Trophoblast cell (in vitro differentiated cells and primary cell): ENCODE results near the gene COBL.
A peak's percentile ranks its signal among the peaks of the same experiment; 100 is the strongest.

Experiments used
- DNase-seq, 2 donors: peaks; one replicate each; pipeline ENCODE4 v3.0.0-alpha.2; 2016
- H2AFZ ChIP-seq: 2 replicates; pipeline ENCODE4 v1.6.1; 2013; ENCODE audit warnings: low read length, moderate library complexity, mild to moderate bottlenecking; ENCODE audit not compliant: insufficient read depth, poor library complexity
- H2AK5ac ChIP-seq: 2 replicates; pipeline ENCODE4 v1.6.1; 2013; ENCODE audit warnings: mild to moderate bottlenecking, low read length
- H2BK120ac ChIP-seq: 2 replicates; pipeline ENCODE4 v1.6.1; 2013; ENCODE audit warnings: low read length, mild to moderate bottlenecking, moderate library complexity; ENCODE audit not compliant: insufficient read depth, poor library complexity
- H2BK12ac ChIP-seq: 2 replicates; pipeline ENCODE4 v1.6.1; 2013; ENCODE audit warnings: mild to moderate bottlenecking, low read length, moderate library complexity
- H2BK5ac ChIP-seq: 2 replicates; pipeline ENCODE4 v1.6.1; 2013; ENCODE audit warnings: low read length, low read depth, moderate library complexity, mild to moderate bottlenecking; ENCODE audit not compliant: poor library complexity
- H3K14ac ChIP-seq: 2 replicates; pipeline ENCODE4 v1.6.1; 2013; ENCODE audit warnings: mild to moderate bottlenecking, low read length
- H3K18ac ChIP-seq: 2 replicates; pipeline ENCODE4 v1.6.1; 2013; ENCODE audit warnings: mild to moderate bottlenecking, low read length
- H3K23ac ChIP-seq: 2 replicates; pipeline ENCODE4 v1.6.1; 2013; ENCODE audit warnings: low read length
- H3K27ac ChIP-seq: 2 replicates; pipeline ENCODE4 v1.5.1; 2013; ENCODE audit warnings: low read depth, mild to moderate bottlenecking, inconsistent platforms, low read length, moderate library complexity
- H3K27me3 ChIP-seq: 2 replicates; pipeline ENCODE4 v1.6.1; 2013; ENCODE audit warnings: inconsistent platforms, mild to moderate bottlenecking, low read length, moderate library complexity; ENCODE audit not compliant: insufficient read depth
- H3K36me3 ChIP-seq, 2 experiments: 1 replicate in 1 of 2; 2 replicates in 1 of 2; pipeline ENCODE4 v1.6.1; 2013; ENCODE audit warnings: low read length in 2 of 2, mild to moderate bottlenecking in 2 of 2, moderate library complexity in 1 of 2; ENCODE audit not compliant: insufficient read depth in 2 of 2, control insufficient read depth in 1 of 2
- H3K4ac ChIP-seq: 2 replicates; pipeline ENCODE4 v1.6.1; 2013; ENCODE audit warnings: low read depth, mild to moderate bottlenecking, low read length, moderate library complexity
- H3K4me1 ChIP-seq, 2 experiments: 1 replicate in 1 of 2; 2 replicates in 1 of 2; pipeline ENCODE4 v1.6.1; 2013; ENCODE audit warnings: low read length in 2 of 2, mild to moderate bottlenecking in 2 of 2, moderate library complexity in 1 of 2; ENCODE audit not compliant: insufficient read depth in 2 of 2, control insufficient read depth in 1 of 2
- H3K4me2 ChIP-seq: 2 replicates; pipeline ENCODE4 v1.6.1; 2013; ENCODE audit warnings: inconsistent platforms, mild to moderate bottlenecking, low read length, moderate library complexity
- H3K4me3 ChIP-seq: 2 replicates; pipeline ENCODE4 v1.5.1; 2013; ENCODE audit warnings: mild to moderate bottlenecking, low read depth, low read length, inconsistent platforms
- H3K79me1 ChIP-seq: one replicate; pipeline ENCODE4 v1.6.1; 2013; ENCODE audit warnings: low read length
- H3K79me2 ChIP-seq: 2 replicates; pipeline ENCODE4 v1.6.1; 2013; ENCODE audit warnings: low read length, mild to moderate bottlenecking; ENCODE audit not compliant: control insufficient read depth, insufficient read depth, poor library complexity
- H3K9ac ChIP-seq: 2 replicates; pipeline ENCODE4 v1.6.1; 2013; ENCODE audit warnings: mild to moderate bottlenecking, low read length
- H3K9me3 ChIP-seq: 2 replicates; pipeline ENCODE4 v1.6.1; 2013; ENCODE audit warnings: low read depth, mild to moderate bottlenecking, control low read depth, inconsistent platforms, low read length; ENCODE audit not compliant: insufficient read depth
- H4K12ac ChIP-seq: 2 replicates; pipeline ENCODE4 v1.6.1; 2013; ENCODE audit warnings: low read depth, mild to moderate bottlenecking, low read length, moderate library complexity
- H4K8ac ChIP-seq: 2 replicates; pipeline ENCODE4 v1.6.1; 2013; ENCODE audit warnings: low read depth, mild to moderate bottlenecking, low read length, moderate library complexity
- H4K91ac ChIP-seq: one replicate; pipeline ENCODE4 v1.6.1; 2013; ENCODE audit warnings: low read depth, mild to moderate bottlenecking, low read length, moderate library complexity
- WGBS: extraction: QIAGEN DNeasy Blood & Tissue Kit; methylation state at CpG from one replicate; pipeline ENCODE4 v1.1.7; 2013; ENCODE audit warnings: missing lambda C conversion rate; ENCODE audit not compliant: insufficient read length, insufficient coverage; ENCODE audit errors: extremely low coverage; 5-methylcytosine and 5-hydroxymethylcytosine counted together

Gene COBL

DNA sequence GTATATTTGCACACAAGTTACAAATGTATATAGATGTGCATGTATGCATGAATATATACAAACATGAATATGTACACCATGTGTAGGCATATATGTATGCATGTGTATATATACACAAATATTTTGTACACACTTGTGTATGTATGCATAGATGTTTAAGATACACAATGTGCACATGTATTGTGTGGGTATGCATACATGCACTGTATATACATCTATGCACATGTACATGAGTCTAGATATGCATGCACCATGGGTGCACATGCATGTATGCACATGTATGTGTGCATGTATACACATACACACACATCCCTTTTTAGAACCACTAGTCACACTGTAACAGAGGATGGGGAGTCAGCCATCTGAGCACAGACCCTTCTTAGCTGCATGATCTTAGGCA is 249.4 kb downstream of the COBL start:
- no peak for DNase-seq
- H4K12ac ChIP-seq: no peak overlapping the region
- H3K79me2 ChIP-seq: no peaks in the 10 kb centered on the region
- H2AK5ac ChIP-seq: no peak overlapping the region
- no peak overlapping the region for H3K4me3 ChIP-seq
- no peaks in the 10 kb centered on the region for H3K79me1 ChIP-seq
- peaks cover 0 to 4% of the 10 kb centered on the region in 2 experiments for H3K4me1 ChIP-seq
- no peak overlapping the region for H4K91ac ChIP-seq
- no peak overlapping the region for H2BK5ac ChIP-seq
- no peak overlapping the region for H2AFZ ChIP-seq
- H4K8ac ChIP-seq: no peak overlapping the region
- H3K9ac ChIP-seq: no peak overlapping the region
- no peak overlapping the region for H2BK12ac ChIP-seq
- H3K14ac ChIP-seq: no peak overlapping the region
- peaks cover 3% of the 10 kb centered on the region for H3K9me3 ChIP-seq
- H3K18ac ChIP-seq: no peak overlapping the region
- no peaks in the 10 kb centered on the region for H3K27me3 ChIP-seq
- H3K4ac ChIP-seq: no peak overlapping the region
- no peak overlapping the region for H3K23ac ChIP-seq
- H3K36me3 ChIP-seq: no peaks in the 10 kb centered on the region
- H3K4me2 ChIP-seq: no peak overlapping the region
- H2BK120ac ChIP-seq: no peak overlapping the region
- H3K27ac ChIP-seq: no peak overlapping the region

DNA sequence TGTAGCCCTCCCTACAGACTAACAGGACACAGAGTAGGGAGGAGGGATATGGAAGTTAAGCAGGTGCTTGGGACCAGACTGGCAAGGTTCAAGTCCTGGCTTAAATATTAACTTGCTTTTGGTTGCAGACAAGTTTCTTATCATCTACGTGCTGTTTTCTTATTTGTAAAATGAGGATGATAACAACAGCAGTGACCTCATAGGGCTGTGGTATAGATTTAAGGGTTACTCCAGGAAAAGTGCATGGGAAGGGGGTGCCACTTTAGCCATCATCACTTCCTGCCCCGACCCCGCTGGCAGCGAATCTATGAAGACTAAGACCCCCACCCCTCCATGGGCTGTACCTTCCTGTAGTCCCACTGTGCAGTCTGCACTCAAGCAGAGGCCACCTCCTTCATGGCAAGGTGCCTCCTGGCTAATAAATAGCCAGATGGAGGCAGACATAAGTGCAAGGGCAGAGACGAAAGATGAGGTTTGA is 250.2 kb downstream of the COBL start:
- Histone ChIP-seq H3K4me3 (no peak overlapping the region), H3K27me3 (no peaks in the 10 kb centered on the region), H2AFZ (no peak overlapping the region), H3K79me1 (no peaks in the 10 kb centered on the region), H2AK5ac (no peak overlapping the region), H3K9me3 (peaks cover 3% of the 10 kb centered on the region), H4K12ac (no peak overlapping the region), H3K4me2 (no peak overlapping the region), H3K18ac (no peak overlapping the region), H3K36me3 (no peaks in the 10 kb centered on the region), H3K4me1 (peaks cover 0 to 2% of the 10 kb centered on the region in 2 experiments), H2BK5ac (no peak overlapping the region), H3K9ac (peak overlapping the region; percentile 57), H4K8ac (no peak overlapping the region), H2BK12ac (no peak overlapping the region), H3K23ac (no peak overlapping the region), H4K91ac (no peak overlapping the region), H2BK120ac (no peak overlapping the region), H3K14ac (no peak overlapping the region), H3K4ac (no peak overlapping the region), H3K79me2 (no peaks in the 10 kb centered on the region), H3K27ac (no peak overlapping the region)
- no peak for DNase-seq
- no CpG with 5 or more reads among the region's 5 CpGs for WGBS

- Histone ChIP-seq H4K12ac (no peak overlapping the region), H3K4me2 (no peak overlapping the region), H3K18ac (no peak overlapping the region), H3K27ac (no peak overlapping the region), H3K79me1 (no peaks in the 10 kb centered on the region), H3K36me3 (no peaks in the 10 kb centered on the region), H3K27me3 (no peaks in the 10 kb centered on the region), H3K23ac (no peak overlapping the region), H3K4me1 (peaks cover 0 to 2% of the 10 kb centered on the region in 2 experiments), H4K8ac (no peak overlapping the region), H2BK120ac (no peak overlapping the region), H3K79me2 (no peaks in the 10 kb centered on the region), H4K91ac (no peak overlapping the region), H3K9ac (no peak overlapping the region), H3K4ac (no peak overlapping the region), H2AFZ (no peak overlapping the region), H3K14ac (no peak overlapping the region), H2BK5ac (no peak overlapping the region), H2AK5ac (no peak overlapping the region), H3K4me3 (no peak overlapping the region), H2BK12ac (no peak overlapping the region), H3K9me3 (peaks cover 3% of the 10 kb centered on the region)
- no CpG with 5 or more reads among the region's 6 CpGs for WGBS
- DNase-seq: no peak
Observed at GRCh38 chr7:51065766-51066165, 250.8 kb downstream of the COBL start.

DNA sequence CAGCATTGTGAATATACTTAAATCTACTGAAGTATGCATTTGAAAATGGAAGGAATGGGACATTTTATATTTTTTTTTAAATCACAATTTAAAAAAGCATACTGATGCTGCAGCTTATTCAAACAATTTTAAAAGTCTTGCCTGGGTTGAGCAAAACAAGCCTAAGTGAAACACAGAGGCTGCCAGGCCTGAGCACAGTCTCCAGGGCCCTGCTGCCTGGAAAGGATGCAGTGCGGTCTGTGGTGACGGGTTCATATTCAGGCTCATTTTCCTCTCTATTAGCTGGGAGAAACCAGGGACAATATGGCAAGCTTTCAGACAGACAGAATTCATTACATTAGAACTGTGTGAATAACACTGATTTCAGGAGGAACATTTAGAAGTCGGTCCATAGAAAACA is 251.9 kb downstream of the COBL start:
- Histone ChIP-seq H3K14ac (no peak overlapping the region), H2BK120ac (no peak overlapping the region), H3K9ac (no peak overlapping the region), H3K36me3 (no peaks in the 10 kb centered on the region), H4K8ac (no peak overlapping the region), H3K79me1 (no peaks in the 10 kb centered on the region), H3K4me1 (peaks cover 0 to 2% of the 10 kb centered on the region in 2 experiments), H3K4me2 (no peak overlapping the region), H3K4me3 (no peak overlapping the region), H4K91ac (no peak overlapping the region), H2AK5ac (no peak overlapping the region), H3K9me3 (peaks cover 3% of the 10 kb centered on the region), H3K18ac (no peak overlapping the region), H4K12ac (no peak overlapping the region), H2BK5ac (no peak overlapping the region), H3K79me2 (no peaks in the 10 kb centered on the region), H2AFZ (no peak overlapping the region), H3K23ac (no peak overlapping the region), H3K27ac (no peak overlapping the region), H3K4ac (no peak overlapping the region), H2BK12ac (no peak overlapping the region), H3K27me3 (no peaks in the 10 kb centered on the region)
- DNase-seq: no peak
- no CpG with 5 or more reads among the region's 3 CpGs for WGBS
